HUES48 (cell line): ENCODE results near the gene REEP3.

Experiments
- H3K27ac ChIP-seq: one replicate; pipeline ENCODE4 v1.7.0; 2013; ENCODE audit warnings: low read depth, low read length, inconsistent platforms
- H3K27me3 ChIP-seq: 2 replicates; pipeline ENCODE4 v1.6.1; 2013; ENCODE audit warnings: mild to moderate bottlenecking, low read length; ENCODE audit not compliant: control insufficient read depth, insufficient read depth
- H3K36me3 ChIP-seq: 2 replicates; pipeline ENCODE4 v1.6.1; 2013; ENCODE audit warnings: low read length; ENCODE audit not compliant: control insufficient read depth, insufficient read depth
- H3K4me1 ChIP-seq: 2 replicates; pipeline ENCODE4 v1.6.1; 2013; ENCODE audit warnings: mild to moderate bottlenecking, low read length; ENCODE audit not compliant: control insufficient read depth, insufficient read depth
- H3K4me3 ChIP-seq: 2 replicates; pipeline ENCODE4 v1.5.1; 2013; ENCODE audit warnings: mild to moderate bottlenecking, low read depth, low read length
- H3K9ac ChIP-seq: 2 replicates; pipeline ENCODE4 v1.6.1; 2013; ENCODE audit warnings: mild to moderate bottlenecking, low read depth, low read length, moderate library complexity
- H3K9me3 ChIP-seq: 2 replicates; pipeline ENCODE4 v1.6.1; 2013; ENCODE audit warnings: low read length; ENCODE audit not compliant: control insufficient read depth, insufficient read depth

REEP3 gene

DNA sequence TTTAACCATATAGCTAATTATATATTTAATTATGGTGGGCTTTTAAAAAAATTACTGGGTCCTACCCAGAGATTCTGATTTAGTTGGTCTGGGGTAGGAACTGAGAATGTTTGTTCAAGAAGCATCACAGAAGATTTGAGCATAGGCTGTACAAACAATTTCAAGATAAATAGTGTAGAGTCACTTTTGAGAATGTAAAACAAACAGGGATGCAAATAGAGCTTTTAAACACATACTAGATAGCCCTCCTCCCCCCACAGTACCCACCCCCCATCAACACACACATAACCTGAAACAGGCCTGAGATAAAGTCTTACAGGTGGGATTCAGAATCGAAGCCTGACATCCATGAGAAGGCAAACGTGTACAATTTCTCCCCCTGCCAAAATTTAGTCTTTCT, 15.6 kb upstream of the REEP3 start:
- no peaks in the 10 kb centered on the region for H3K27me3 ChIP-seq
- no peak overlapping the region for H3K9ac ChIP-seq
- no peaks in the 10 kb centered on the region for H3K36me3 ChIP-seq
- H3K27ac ChIP-seq, result peak overlapping the region; percentile 36
- H3K4me3 ChIP-seq, result no peak overlapping the region
- H3K4me1 ChIP-seq, result peaks cover 28% of the 10 kb centered on the region
- H3K9me3 ChIP-seq, result no peaks in the 10 kb centered on the region

DNA sequence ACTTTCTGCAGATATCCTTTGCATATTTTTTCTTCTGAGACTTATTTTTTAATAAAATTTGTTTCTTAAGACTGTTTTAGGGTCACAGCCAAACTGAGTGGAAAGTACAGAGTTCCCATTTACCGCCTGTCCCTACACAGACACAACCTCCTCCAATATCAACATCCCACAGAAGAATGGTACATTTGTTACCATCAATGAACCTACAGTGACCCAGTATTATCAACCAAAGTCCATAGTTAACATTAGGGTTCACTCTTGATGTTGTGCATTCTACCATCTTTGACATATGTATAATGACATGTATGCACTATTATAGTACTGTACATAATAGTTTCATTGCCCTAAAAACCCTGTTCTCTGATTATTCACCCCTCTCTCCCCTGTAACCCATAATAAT, 14.6 kb upstream of the REEP3 start:
- Histone ChIP-seq H3K4me1 (peaks cover 28% of the 10 kb centered on the region), H3K9me3 (no peaks in the 10 kb centered on the region), H3K9ac (no peak overlapping the region), H3K4me3 (no peak overlapping the region), H3K27me3 (no peaks in the 10 kb centered on the region), H3K36me3 (no peaks in the 10 kb centered on the region), H3K27ac (no peak overlapping the region)

DNA sequence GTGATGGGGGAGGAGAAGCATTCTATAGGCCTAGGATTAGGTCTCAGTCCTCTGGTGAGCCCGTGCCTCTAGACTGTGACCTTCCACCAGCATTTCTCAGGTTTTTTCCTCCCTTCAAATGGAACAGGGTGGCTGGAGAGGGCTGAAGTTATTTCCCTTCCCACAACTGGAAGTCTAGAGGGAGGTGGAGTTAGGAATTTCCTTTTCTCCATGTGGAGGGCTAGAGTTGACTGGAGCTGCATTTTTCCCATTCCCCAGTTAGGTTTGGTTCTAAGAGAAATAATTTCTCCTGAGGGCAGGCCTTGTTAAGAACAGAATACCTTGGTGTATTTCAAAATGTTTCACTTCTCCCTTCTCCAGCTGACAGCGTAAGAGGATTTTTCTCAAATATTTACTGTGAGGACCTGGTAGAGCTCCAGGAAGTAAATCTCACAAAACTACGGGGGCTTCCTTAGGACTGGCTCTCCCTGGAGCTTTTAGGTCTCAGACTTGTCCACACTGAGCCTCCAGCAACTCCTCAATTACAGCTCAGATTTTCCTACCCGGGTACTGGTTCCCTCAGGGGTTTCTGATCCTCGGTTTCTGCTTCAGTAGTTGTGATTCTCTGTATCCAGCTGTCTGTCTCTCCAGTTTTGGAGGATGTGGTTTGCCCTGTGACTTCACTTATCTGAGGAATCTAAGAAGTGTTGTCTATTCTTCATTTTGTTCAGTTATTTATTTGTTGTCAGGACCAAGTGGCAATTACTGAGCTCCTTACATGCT, 6.0 kb upstream of the REEP3 start:
- H3K4me1 ChIP-seq, result peaks cover 52% of the 10 kb centered on the region
- peak overlapping the region; percentile 97 for H3K27ac ChIP-seq
- 0 out of 2 replicates have a peak overlapping the region, but pooled peaks have one; percentile 9 for H3K4me3 ChIP-seq
- no peaks in the 10 kb centered on the region for H3K9me3 ChIP-seq
- peak overlapping the region; percentile 17; the same call in 1 of the 2 replicates for H3K9ac ChIP-seq
- H3K36me3 ChIP-seq, result no peaks in the 10 kb centered on the region
- H3K27me3 ChIP-seq, result no peaks in the 10 kb centered on the region

DNA sequence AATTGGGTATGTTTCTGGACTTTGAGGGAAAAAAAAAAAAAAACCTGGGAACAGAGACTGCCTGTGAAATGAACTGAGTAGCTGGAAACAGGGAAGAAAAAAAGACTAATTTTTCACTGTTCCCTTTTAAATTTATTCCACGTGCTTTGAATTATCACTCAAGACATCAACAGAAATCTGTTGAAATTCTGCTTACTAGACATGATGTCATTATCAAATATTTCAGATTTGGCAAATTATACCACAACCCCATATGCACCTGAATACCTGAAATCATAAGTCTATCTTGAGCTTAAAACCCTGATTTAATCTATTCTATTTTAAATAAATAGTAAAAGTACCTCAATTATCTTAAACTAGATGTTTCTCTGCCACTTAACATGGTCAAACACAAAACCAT, 5.0 kb upstream of the REEP3 start:
- peak overlapping the region; percentile 97 for H3K27ac ChIP-seq
- H3K9me3 ChIP-seq, result no peaks in the 10 kb centered on the region
- peaks cover 57% of the 10 kb centered on the region for H3K4me1 ChIP-seq
- H3K27me3 ChIP-seq, result no peaks in the 10 kb centered on the region
- no peak overlapping the region for H3K4me3 ChIP-seq
- H3K9ac ChIP-seq, result no peak overlapping the region
- H3K36me3 ChIP-seq, result no peaks in the 10 kb centered on the region

DNA sequence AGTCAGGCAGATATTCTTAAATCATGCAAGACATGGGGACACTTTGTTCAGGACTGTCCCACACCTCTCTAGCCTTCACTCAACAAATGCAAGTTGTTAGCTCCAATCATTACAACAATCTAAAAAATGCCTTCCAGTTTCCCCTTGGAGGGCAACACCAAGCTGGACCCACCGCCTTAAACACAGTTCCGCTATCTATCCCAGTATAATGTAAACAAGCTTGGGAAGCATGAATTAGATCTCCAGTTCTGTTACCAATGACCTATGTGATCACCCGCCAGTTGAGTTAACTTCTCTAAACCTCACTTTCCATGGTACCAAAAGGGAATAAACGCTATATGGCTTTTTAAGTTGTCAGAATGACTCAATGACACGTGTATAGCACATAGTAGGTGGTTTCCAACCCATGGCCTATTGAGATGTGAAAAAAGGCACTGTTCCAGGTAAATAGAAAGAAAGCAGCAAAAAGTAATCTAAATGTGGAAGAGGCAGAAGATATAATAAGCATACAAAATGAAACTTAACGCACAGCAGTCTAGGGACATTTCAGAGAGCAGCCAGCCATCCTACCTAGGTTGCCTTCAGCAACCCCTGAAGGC, 2.4 kb upstream of the REEP3 start:
- Histone ChIP-seq H3K27ac (no peak overlapping the region), H3K9me3 (no peaks in the 10 kb centered on the region), H3K9ac (no peak overlapping the region), H3K4me1 (peaks cover 68% of the 10 kb centered on the region), H3K36me3 (no peaks in the 10 kb centered on the region), H3K27me3 (no peaks in the 10 kb centered on the region), H3K4me3 (no peak overlapping the region)

DNA sequence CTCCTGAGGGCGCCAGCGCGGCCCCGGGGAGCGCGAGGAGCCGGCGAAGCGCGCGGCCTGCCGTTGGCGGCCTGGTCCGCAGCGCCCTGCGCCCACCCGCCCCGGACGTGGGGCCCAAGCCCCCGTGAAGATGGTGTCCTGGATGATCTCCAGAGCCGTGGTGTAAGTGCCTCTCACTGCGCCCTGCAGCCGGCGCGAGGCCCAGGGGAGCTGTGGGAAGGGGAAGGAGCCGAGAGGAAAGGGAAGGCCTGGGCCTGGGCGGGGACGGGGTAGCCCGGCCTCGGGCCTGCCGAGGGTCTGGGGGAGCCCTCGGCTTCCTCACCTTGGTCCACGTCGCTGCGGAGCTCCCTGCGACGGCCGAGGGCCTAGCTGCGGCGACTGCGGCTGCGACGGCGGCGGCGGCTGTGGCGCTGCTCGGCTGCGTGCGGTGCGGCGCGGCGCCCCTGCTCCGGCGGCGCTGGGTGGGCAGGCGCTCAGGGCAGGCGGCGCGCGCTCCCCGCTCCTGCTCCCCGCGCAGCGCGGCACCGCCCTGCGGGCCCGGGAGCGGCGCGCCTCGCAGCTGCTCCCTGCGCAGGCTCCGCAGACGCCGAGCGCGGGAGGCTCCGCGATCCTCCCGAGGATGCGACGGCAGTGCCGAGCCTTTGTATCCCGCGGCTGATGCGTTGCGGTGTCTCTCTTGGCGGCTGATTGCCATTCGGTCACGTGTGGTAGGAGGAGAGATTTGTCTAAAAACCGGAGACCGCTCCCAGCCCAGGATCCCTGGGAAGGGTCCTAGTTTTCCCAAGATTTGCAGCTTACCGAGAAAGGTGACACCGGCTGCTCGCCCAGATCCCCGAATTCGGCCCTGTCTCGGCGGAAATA, 445 bp downstream of the REEP3 start:
- Histone ChIP-seq H3K27me3 (no peaks in the 10 kb centered on the region), H3K9ac (peak overlapping the region; percentile 89), H3K36me3 (no peaks in the 10 kb centered on the region), H3K4me1 (peaks cover 45% of the 10 kb centered on the region), H3K27ac (peak overlapping the region; percentile 96), H3K4me3 (peak overlapping the region; percentile 83), H3K9me3 (no peaks in the 10 kb centered on the region)

DNA sequence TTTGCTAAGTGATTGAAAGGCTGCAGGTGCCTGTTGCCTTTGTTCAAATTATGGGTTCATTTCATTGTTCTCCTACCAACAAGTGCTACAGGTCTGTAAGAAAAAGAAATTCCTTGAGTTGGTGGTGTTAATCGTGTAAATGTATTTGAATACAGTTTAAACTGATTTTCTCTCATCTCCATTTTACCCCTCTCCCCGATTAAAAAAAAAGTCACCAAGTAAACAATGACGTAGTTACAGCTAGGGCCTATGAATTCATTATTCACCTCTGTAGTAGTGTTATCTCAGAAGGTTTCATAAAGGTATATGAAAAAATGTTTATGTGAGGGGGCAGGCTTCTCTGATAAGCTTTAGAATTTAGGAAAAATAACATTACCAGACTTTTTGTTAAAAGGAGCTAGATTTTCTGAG, 1.1 kb downstream of the REEP3 start:
- Histone ChIP-seq H3K9me3 (no peaks in the 10 kb centered on the region), H3K27ac (peak overlapping the region; percentile 96), H3K27me3 (no peaks in the 10 kb centered on the region), H3K4me1 (peaks cover 39% of the 10 kb centered on the region), H3K9ac (peak overlapping the region; percentile 89), H3K4me3 (peak overlapping the region; percentile 83), H3K36me3 (no peaks in the 10 kb centered on the region)

DNA sequence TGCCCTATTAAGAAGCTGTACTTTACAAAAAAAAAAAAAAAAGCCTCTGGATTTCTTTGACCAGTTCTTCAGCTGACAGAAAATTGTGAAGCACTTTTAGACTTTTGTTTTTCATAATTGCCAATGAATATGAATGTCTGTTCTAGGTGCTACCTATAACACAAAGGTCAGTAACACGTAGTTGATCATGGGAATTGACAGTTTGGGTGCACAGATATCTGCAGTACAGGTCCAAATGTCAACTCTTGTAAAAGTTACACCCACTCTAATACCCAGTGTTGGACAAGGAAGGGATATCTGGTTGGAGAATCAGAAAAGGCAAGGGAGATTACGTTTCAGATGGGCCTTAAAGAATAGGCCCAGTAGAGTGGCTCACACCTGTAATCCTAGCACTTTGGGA, 1.8 kb downstream of the REEP3 start:
- Histone ChIP-seq H3K27me3 (no peaks in the 10 kb centered on the region), H3K27ac (no peak overlapping the region), H3K4me3 (peak overlapping the region; percentile 83; the same call in 1 of the 2 replicates), H3K9ac (peak overlapping the region; percentile 89; the same call in 1 of the 2 replicates), H3K9me3 (no peaks in the 10 kb centered on the region), H3K36me3 (no peaks in the 10 kb centered on the region), H3K4me1 (peaks cover 37% of the 10 kb centered on the region)

DNA sequence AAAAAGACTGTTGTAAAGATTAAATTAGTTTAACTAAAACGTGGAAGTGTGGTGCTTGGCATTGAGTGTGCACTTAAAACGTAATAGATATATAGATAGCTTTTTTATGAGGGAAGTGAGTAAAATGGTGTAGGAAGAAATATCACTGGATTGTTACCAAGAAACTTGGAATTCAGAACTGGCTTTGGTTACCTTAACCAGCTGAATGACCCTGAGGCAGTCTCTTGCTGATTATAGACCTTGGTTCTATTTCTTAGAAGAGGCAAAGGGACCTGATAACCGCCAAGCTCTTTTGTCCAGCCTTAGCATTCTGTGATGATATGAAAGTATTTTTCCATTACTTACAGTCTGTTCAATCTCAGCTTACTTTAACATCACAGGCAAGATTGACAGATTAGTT, 3.8 kb downstream of the REEP3 start:
- no peak overlapping the region for H3K4me3 ChIP-seq
- H3K36me3 ChIP-seq, result peaks cover 8% of the 10 kb centered on the region
- no peaks in the 10 kb centered on the region for H3K9me3 ChIP-seq
- no peak overlapping the region for H3K27ac ChIP-seq
- H3K27me3 ChIP-seq, result no peaks in the 10 kb centered on the region
- H3K9ac ChIP-seq, result no peak overlapping the region
- H3K4me1 ChIP-seq, result peaks cover 25% of the 10 kb centered on the region

DNA sequence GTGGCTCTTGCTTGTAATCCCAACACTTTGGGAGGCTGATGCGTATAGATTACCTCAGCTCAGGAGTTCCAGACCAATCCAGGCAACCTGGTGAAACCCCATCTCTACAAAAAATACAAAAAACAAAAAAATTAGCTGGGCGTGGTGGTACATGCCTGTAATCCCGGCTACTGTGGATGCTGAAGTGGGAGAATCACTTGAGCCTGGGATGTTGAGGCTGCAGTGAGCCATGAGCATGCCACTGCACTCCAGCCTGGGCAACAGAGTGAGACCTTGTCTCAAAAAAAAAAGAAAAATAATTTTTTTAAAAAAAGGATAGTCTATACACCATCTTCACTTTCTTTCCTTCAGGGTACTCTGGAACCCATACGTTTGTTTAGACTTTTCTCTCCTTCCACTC, 6.2 kb downstream of the REEP3 start:
- no peak overlapping the region for H3K9ac ChIP-seq
- H3K27ac ChIP-seq, result no peak overlapping the region
- no peaks in the 10 kb centered on the region for H3K27me3 ChIP-seq
- peaks cover 8% of the 10 kb centered on the region for H3K36me3 ChIP-seq
- H3K9me3 ChIP-seq, result no peaks in the 10 kb centered on the region
- H3K4me3 ChIP-seq, result no peak overlapping the region
- H3K4me1 ChIP-seq, result peaks cover 17% of the 10 kb centered on the region
